IMR-90 (cell line): Measurements from ENCODE around the gene PRKAR2A. TPM values are rescaled to one million over a fixed set of nuclear protein-coding genes. Genes with fewer than 3 reads are reported as not detected.
"Not testable (repeated sequence)": the region's sequence is repeated elsewhere in the genome, so short reads cannot be mapped to it uniquely, and the experiment has no call there.

ENCODE experiments used
- ATAC-seq: fragments of 200-7000 bp; cut with Tn5 transposase; 2 replicates; pipeline ENCODE4 v1.9.1; 2020; ENCODE audit warnings: low read depth, mild to moderate bottlenecking, moderate library complexity
- BruUV-seq: library from RNA; stranded (reverse); fragments of 400-500 nt; replicated peaks from 2 replicates; lab custom pipeline; 2021; lab: Mats Ljungman, UMichigan
- CTCF ChIA-PET: fragments of 300-600 bp; formaldehyde crosslinking; extraction: SDS; loops from one replicate; lab custom pipeline; 2021; ENCODE audit warnings: antibody characterized with exemption; lab: Yijun Ruan, JAX
- POLR2A ChIA-PET: fragments of 300-600 bp; sonication (Branson Sonifier 250); formaldehyde crosslinking; loops from one replicate; lab custom pipeline; 2022; ENCODE audit warnings: antibody characterized with exemption; ENCODE audit not compliant: unreplicated experiment; lab: Charles Lee
- DNase-seq: peaks from one replicate; pipeline ENCODE4 v3.0.0; 2013
- H2AFZ ChIP-seq: replicated peaks from 2 replicates; pipeline ENCODE3; 2013; ENCODE audit warnings: low read length, mild to moderate bottlenecking; ENCODE audit not compliant: poor library complexity
- H2AK5ac ChIP-seq: 2 replicates; pipeline ENCODE4 v1.6.1; 2013; ENCODE audit warnings: low read depth, low read length, inconsistent platforms
- H2AK9ac ChIP-seq: replicated peaks from 2 replicates; pipeline ENCODE3; 2013; ENCODE audit warnings: mild to moderate bottlenecking, low read depth, low read length, moderate library complexity; ENCODE audit not compliant: poor library complexity
- H2BK120ac ChIP-seq: 2 replicates; pipeline ENCODE4 v1.6.1; 2013; ENCODE audit warnings: low read depth, low read length, inconsistent platforms
- H2BK15ac ChIP-seq: 3 replicates; pipeline ENCODE4 v1.6.1; 2013; ENCODE audit warnings: low read depth, low read length, inconsistent platforms
- H2BK20ac ChIP-seq: 2 replicates; pipeline ENCODE4 v1.6.1; 2013; ENCODE audit warnings: low read depth, mild to moderate bottlenecking, inconsistent platforms, low read length, moderate library complexity
- H2BK5ac ChIP-seq: 2 replicates; pipeline ENCODE4 v1.6.1; 2013; ENCODE audit warnings: mild to moderate bottlenecking, low read depth, low read length, inconsistent platforms; ENCODE audit not compliant: poor library complexity, severe bottlenecking
- H3K14ac ChIP-seq: replicated peaks from 2 replicates; pipeline ENCODE4 v1.6.1; 2013; ENCODE audit warnings: low read depth, low read length, inconsistent platforms
- H3K18ac ChIP-seq: 2 replicates; pipeline ENCODE4 v1.6.1; 2013; ENCODE audit warnings: low read depth, low read length, control low read depth
- H3K23ac ChIP-seq: 2 replicates; pipeline ENCODE4 v1.6.1; 2013; ENCODE audit warnings: low read depth, low read length, inconsistent platforms
- H3K27ac ChIP-seq: 2 replicates; pipeline ENCODE4 v1.5.1; 2013; ENCODE audit warnings: mild to moderate bottlenecking, control low read depth, low read length; ENCODE audit not compliant: insufficient read depth
- H3K27me3 ChIP-seq: 2 replicates; pipeline ENCODE4 v1.6.1; 2013; ENCODE audit warnings: low read length; ENCODE audit not compliant: control insufficient read depth, insufficient read depth
- H3K36me3 ChIP-seq: 2 replicates; pipeline ENCODE4 v1.6.1; 2013; ENCODE audit warnings: low read length, mixed read lengths; ENCODE audit not compliant: control insufficient read depth, insufficient read depth
- H3K4ac ChIP-seq: 2 replicates; pipeline ENCODE4 v1.6.1; 2013; ENCODE audit warnings: low read depth, low read length, inconsistent platforms
- H3K4me1 ChIP-seq: 2 replicates; pipeline ENCODE4 v1.6.1; 2013; ENCODE audit warnings: low read length, mixed read lengths; ENCODE audit not compliant: control insufficient read depth, insufficient read depth
- H3K4me2 ChIP-seq: 2 replicates; pipeline ENCODE4 v1.6.1; 2013; ENCODE audit warnings: low read depth, mild to moderate bottlenecking, control low read depth, low read length, moderate library complexity
- H3K4me3 ChIP-seq: 2 replicates; pipeline ENCODE4 v1.5.1; 2013; ENCODE audit warnings: low read depth, mild to moderate bottlenecking, control low read depth, low read length, moderate library complexity; ENCODE audit not compliant: insufficient read depth
- H3K56ac ChIP-seq: 2 replicates; pipeline ENCODE4 v1.6.1; 2013; ENCODE audit warnings: low read length, inconsistent platforms; ENCODE audit not compliant: insufficient read depth; ENCODE audit errors: extremely low read depth
- H3K79me1 ChIP-seq, 2 experiments: 2 replicates each; pipeline ENCODE4 v1.6.1; 2013; ENCODE audit warnings: low read length in 2 of 2, inconsistent platforms in 1 of 2, low read depth in 1 of 2
- H3K9ac ChIP-seq: 2 replicates; pipeline ENCODE4 v1.6.1; 2013; ENCODE audit warnings: low read depth, low read length, control low read depth
- H3K9me1 ChIP-seq: 2 replicates; pipeline ENCODE4 v1.6.1; 2013; ENCODE audit warnings: low read length, inconsistent platforms; ENCODE audit not compliant: insufficient read depth
- H3K9me3 ChIP-seq: 2 replicates; pipeline ENCODE4 v1.6.1; 2013; ENCODE audit warnings: low read length; ENCODE audit not compliant: control insufficient read depth, insufficient read depth
- H4K20me1 ChIP-seq: 2 replicates; pipeline ENCODE4 v1.6.1; 2013; ENCODE audit warnings: low read length, inconsistent platforms; ENCODE audit not compliant: insufficient read depth
- H4K5ac ChIP-seq: 2 replicates; pipeline ENCODE4 v1.6.1; 2013; ENCODE audit warnings: mild to moderate bottlenecking, low read depth, low read length, control low read depth
- H4K8ac ChIP-seq, 2 experiments: 2 replicates each; pipeline ENCODE4 v1.6.1; 2013; ENCODE audit warnings: low read depth in 2 of 2, low read length in 2 of 2, control low read depth in 1 of 2, inconsistent platforms in 1 of 2
- H4K91ac ChIP-seq: 2 replicates; pipeline ENCODE4 v1.6.1; 2013; ENCODE audit warnings: low read depth, low read length, inconsistent platforms; ENCODE audit not compliant: insufficient read depth
- WGBS, 2 experiments: methylation state at CpG; one replicate each; pipeline versions ENCODE4 v1.1.5 to v1.1.7; 2013; ENCODE audit warnings: missing lambda C conversion rate in 2 of 2; ENCODE audit not compliant: insufficient read length in 1 of 2; ENCODE audit errors: extremely low coverage in 2 of 2; 5-methylcytosine and 5-hydroxymethylcytosine counted together
- dilution Hi-C: fragments of 300-500 bp; cut with HindIII; formaldehyde crosslinking; loops from one replicate; pipeline ENCODE4 v1.14.3; 2018; ENCODE audit warnings: low sequenced_read_pairs; ENCODE audit not compliant: unreplicated experiment
- in situ Hi-C: fragments of 300-500 bp; cut with MboI; formaldehyde crosslinking; loops from 3 replicates; pipeline ENCODE4 v1.14.3; 2019; ENCODE audit warnings: low sequenced_read_pairs, inconsistent platforms, mixed read lengths
- intact Hi-C: fragments of 100-400 bp; cut with micrococcal nuclease; formaldehyde crosslinking; loops from 2 replicates; pipeline ENCODE4 v1.10.0; 2022
- polyA plus RNA-seq, 3 experiments: library from polyadenylated mRNA; depleted of rRNA; stranded (reverse); fragments of >200 nt; gene quantifications; 2 replicates each; pipeline ENCODE4 v1.2.3, GENCODE V29; 2012; ENCODE audit warnings: low replicate concordance in 1 of 3
- total RNA-seq: library from RNA; depleted of rRNA; stranded (reverse); fragments of >200 nt; gene quantifications from 2 replicates; pipeline ENCODE4 v1.2.3, GENCODE V29; 2012

The PRKAR2A gene
- total and polyA plus RNA-seq, 2 of the 4 experiments (the other 2 are of a cell fraction), result 11.3 to 48.2 TPM

- BruUV-seq, H4K91ac ChIP-seq, H2BK15ac ChIP-seq, H3K56ac ChIP-seq, H3K4me3 ChIP-seq, dilution Hi-C loops, H3K23ac ChIP-seq, H2AFZ ChIP-seq, H3K27me3 ChIP-seq, H3K9me1 ChIP-seq, H3K4me2 ChIP-seq, H3K27ac ChIP-seq, H3K18ac ChIP-seq, H2BK20ac ChIP-seq, H4K5ac ChIP-seq, DNase-seq, H3K4me1 ChIP-seq, H2BK120ac ChIP-seq, H2AK5ac ChIP-seq, H2AK9ac ChIP-seq, ATAC-seq, H4K20me1 ChIP-seq, H2BK5ac ChIP-seq, H3K9ac ChIP-seq, H3K9me3 ChIP-seq, H3K14ac ChIP-seq, in situ Hi-C loops, H3K36me3 ChIP-seq, H3K4ac ChIP-seq, H4K8ac ChIP-seq, POLR2A ChIA-PET: not testable (repeated sequence)
- intact Hi-C loops, result loop anchor here (2.0 kb wide), 1 partner anchor 19 kb away; the partner anchor contains the start of gene PRKAR2A
- peaks cover 38 to 76% of the 10 kb centered on the region in 2 experiments for H3K79me1 ChIP-seq
- CTCF ChIA-PET, result interaction anchor here (0.5 kb wide), 1 partner anchor 351 kb away, joined by 4 read pairs; no protein-coding TSS in a partner anchor
- no CpG with 5 or more reads among the region's 10 CpGs for WGBS, 2 experiments
Observed at GRCh38 chr3:48827874-48828273, 19.8 kb downstream of the PRKAR2A start.
